Endothelial cell of umbilical vein (primary cell): ENCODE measurements around the gene ST6GALNAC3. TPM values are rescaled to one million over a fixed set of nuclear protein-coding genes. Genes with fewer than 3 reads are reported as not detected.

Source experiments
- BruUV-seq: library from RNA; stranded (reverse); fragments of 400-500 nt; replicated peaks from 2 replicates; lab custom pipeline; 2021; lab: Mats Ljungman, UMichigan
- CTCF ChIA-PET: fragments of 300-600, 350-600 bp; sonication (Branson Sonifier 250); formaldehyde crosslinking; loops from one replicate; lab custom pipeline; 2021; ENCODE audit warnings: antibody characterized with exemption, inconsistent platforms; lab: Charles Lee
- POLR2A ChIA-PET: fragments of 300-600, 350-600 bp; sonication (Branson Sonifier 250); formaldehyde crosslinking; loops from one replicate; lab custom pipeline; 2021; ENCODE audit warnings: antibody characterized with exemption, inconsistent platforms; lab: Charles Lee
- DNase-seq: peaks from one replicate; pipeline ENCODE4 v3.0.0-alpha.2; 2011; ENCODE audit warnings: low read depth, low spot score
- FAIRE-seq: peaks from 2 replicates; lab custom pipeline; 2011; peaks lifted over from hg19 to GRCh38; lab: Jason Lieb, UNC
- H2AFZ ChIP-seq: 2 replicates; pipeline ENCODE4 v1.6.0; 2012; ENCODE audit warnings: low read depth, low read length, control low read depth, inconsistent platforms
- H3K27ac ChIP-seq: 2 replicates; pipeline ENCODE4 v1.5.1; 2011; ENCODE audit warnings: low read depth, mild to moderate bottlenecking, control low read depth, low read length, moderate library complexity; ENCODE audit not compliant: insufficient read depth
- H3K27me3 ChIP-seq, 2 experiments: 2 replicates each; pipeline versions ENCODE4 v1.6.0 to v1.6.1; 2011; ENCODE audit warnings: low read length in 2 of 2, mixed read lengths in 1 of 2; ENCODE audit not compliant: control insufficient read depth in 2 of 2, insufficient read depth in 2 of 2
- H3K36me3 ChIP-seq, 2 experiments: 2 replicates in 1 of 2; 3 replicates in 1 of 2; pipeline ENCODE4 v1.5.1; 2011; ENCODE audit warnings: low read length in 2 of 2, mild to moderate bottlenecking in 1 of 2, moderate library complexity in 1 of 2; ENCODE audit not compliant: control insufficient read depth in 2 of 2, insufficient read depth in 2 of 2; ENCODE audit errors: extremely low read depth in 1 of 2
- H3K4me1 ChIP-seq: 3 replicates; pipeline ENCODE4 v1.5.1; 2011; ENCODE audit warnings: mild to moderate bottlenecking, low read length; ENCODE audit not compliant: control insufficient read depth, insufficient read depth; ENCODE audit errors: extremely low read depth
- H3K4me2 ChIP-seq: 2 replicates; pipeline ENCODE4 v1.6.1; 2011; ENCODE audit warnings: low read length, control low read depth, mixed read lengths; ENCODE audit not compliant: insufficient read depth
- H3K4me3 ChIP-seq, 3 experiments: fragments of 200-600 bp in 1 of 3; sonication (generic), shearing (Covaris generic) in 1 of 3; replicated peaks in 1 of 3; 2 replicates each; pipeline ENCODE4 v1.5.1; 2011 to 2016; ENCODE audit warnings: control low read depth in 3 of 3, low read length in 3 of 3, mild to moderate bottlenecking in 2 of 3, inconsistent platforms in 1 of 3, low read depth in 1 of 3, moderate library complexity in 1 of 3; ENCODE audit not compliant: insufficient read depth in 1 of 3
- H3K79me2 ChIP-seq: 2 replicates; pipeline ENCODE4 v1.6.0; 2012; ENCODE audit warnings: low read length, inconsistent platforms; ENCODE audit not compliant: control insufficient read depth, insufficient read depth
- H3K9ac ChIP-seq: replicated peaks from 2 replicates; pipeline ENCODE3; 2011; ENCODE audit warnings: low read length, control low read depth; ENCODE audit not compliant: insufficient read depth; ENCODE audit errors: extremely low read depth
- H3K9me1 ChIP-seq: replicated peaks from 3 replicates; pipeline ENCODE4 v1.6.0; 2011; ENCODE audit warnings: mild to moderate bottlenecking, low read length; ENCODE audit not compliant: control insufficient read depth, insufficient read depth; ENCODE audit errors: extremely low read depth
- H3K9me3 ChIP-seq: replicated peaks from 2 replicates; pipeline ENCODE4 v1.5.1; 2012; ENCODE audit warnings: low read length, inconsistent platforms; ENCODE audit not compliant: control insufficient read depth, insufficient read depth
- H4K20me1 ChIP-seq: replicated peaks from 2 replicates; pipeline ENCODE3; 2011; ENCODE audit warnings: mild to moderate bottlenecking, low read length; ENCODE audit not compliant: control insufficient read depth, insufficient read depth; ENCODE audit errors: extremely low read depth
- EZH2 ChIP-seq: IDR thresholded peaks from 2 replicates; pipeline ENCODE4 v1.6.1; 2012; ENCODE audit warnings: borderline replicate concordance, low read depth, mild to moderate bottlenecking, moderate library complexity, low read length, inconsistent platforms; ENCODE audit not compliant: severe bottlenecking
- FOS ChIP-seq: IDR thresholded peaks from 2 replicates; pipeline ENCODE4 v1.6.1; 2011; ENCODE audit warnings: mild to moderate bottlenecking, low read length, moderate library complexity, borderline replicate concordance; ENCODE audit not compliant: insufficient read depth
- GATA2 ChIP-seq: IDR thresholded peaks from 2 replicates; pipeline ENCODE4 v1.7.0; 2011; ENCODE audit warnings: low read depth, mild to moderate bottlenecking, moderate library complexity, mixed read lengths, low read length; ENCODE audit not compliant: insufficient read length, insufficient read depth
- JUN ChIP-seq: IDR thresholded peaks from 2 replicates; pipeline ENCODE4 v1.6.1; 2011; ENCODE audit warnings: borderline replicate concordance, low read depth; ENCODE audit not compliant: insufficient read length, insufficient read depth
- MYC ChIP-seq: IDR thresholded peaks from one replicate; pipeline ENCODE4 v1.6.1; 2011; ENCODE audit warnings: mild to moderate bottlenecking, low read depth, low read length
- POLR2A ChIP-seq: IDR thresholded peaks from 2 replicates; pipeline ENCODE4 v1.6.1; 2012; ENCODE audit warnings: low read depth, mild to moderate bottlenecking, control low read depth, low read length
- POLR2AphosphoS5 ChIP-seq: IDR thresholded peaks from 2 replicates; pipeline ENCODE4 v1.6.1; 2012; ENCODE audit warnings: low read depth, mild to moderate bottlenecking, control low read depth, low read length, moderate library complexity; ENCODE audit not compliant: insufficient read depth
- dilution Hi-C: fragments of 300-500 bp; cut with MboI; formaldehyde crosslinking; loops from one replicate; pipeline ENCODE4 v1.15.0; 2019; ENCODE audit warnings: low sequenced_read_pairs; ENCODE audit not compliant: extremely low pct_ligation_motif_present
- intact Hi-C: fragments of 100-400 bp; cut with micrococcal nuclease; formaldehyde crosslinking; loops from one replicate; pipeline ENCODE4 v1.10.0; 2022
- polyA plus RNA-seq, 4 experiments: library from polyadenylated mRNA; depleted of rRNA in 3 of 4; stranded (reverse) in 3 of 4; unstranded in 1 of 4; fragments of >200 nt; gene quantifications; 2 replicates each; pipeline versions ENCODE4 v1.2.1 to v1.2.3, GENCODE V29; 2011 to 2012; ENCODE audit warnings: missing spikeins in 1 of 4
- total RNA-seq: library from RNA; stranded (reverse); gene quantifications from 2 replicates; pipeline ENCODE4 v1.2.3, GENCODE V29; 2021
- TF ChIP-seq, protein P1 (sequence below), 2 donors: IDR thresholded peaks; 1 replicate in 1 of 2; 2 replicates in 1 of 2; pipeline ENCODE4 v1.5.1; 2011; ENCODE audit warnings: low read length in 2 of 2, mild to moderate bottlenecking in 2 of 2, moderate library complexity in 2 of 2, control low read depth in 1 of 2, inconsistent platforms in 1 of 2, low read depth in 1 of 2; ENCODE audit not compliant: insufficient read depth in 1 of 2; ENCODE audit errors: extremely low read depth in 1 of 2
- TF ChIP-seq, protein P2 (sequence below): IDR thresholded peaks from 2 replicates; pipeline ENCODE4 v1.6.1; 2011; ENCODE audit not compliant: insufficient read depth, insufficient read length

The ST6GALNAC3 gene
- total and polyA plus RNA-seq, 2 donors (not counting 3 experiments of a cell fraction or from before 2014, with no cell fraction given), result 7.6 to 48.3 TPM

DNA sequence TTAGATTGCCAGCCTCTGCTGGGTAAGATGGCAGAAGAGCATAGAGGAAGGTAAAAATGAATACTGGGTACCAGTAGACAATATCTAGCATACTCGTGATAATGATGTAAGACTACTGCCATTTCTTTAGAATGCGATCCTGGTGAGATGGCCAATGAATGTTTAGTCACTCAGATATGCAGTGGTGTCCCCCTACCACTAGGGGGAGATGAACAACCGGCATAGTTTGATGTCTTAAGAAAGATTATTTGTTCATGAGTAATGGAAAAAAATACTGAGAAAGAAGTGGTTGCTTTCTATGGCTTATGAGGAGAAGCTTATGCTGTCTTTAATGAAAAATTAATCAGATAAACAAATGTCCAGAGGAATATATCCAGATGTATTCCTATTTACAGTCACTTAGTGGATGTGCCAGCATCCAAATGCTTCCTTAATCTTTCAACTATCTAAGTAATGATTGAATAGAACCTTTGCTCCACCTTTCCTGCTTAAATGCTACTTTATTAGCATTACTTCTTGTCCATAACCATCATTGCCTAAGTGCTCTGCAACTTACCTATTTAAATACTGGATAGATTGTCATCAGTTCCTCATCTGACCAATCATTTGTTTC lies 256.6 kb downstream of the ST6GALNAC3 start:
- H3K4me3 ChIP-seq, result no peak overlapping the region
- no peaks in the 10 kb centered on the region for H3K9me3 ChIP-seq
- H3K4me2 ChIP-seq, result no peak overlapping the region
- no peaks in the 10 kb centered on the region for H3K27me3 ChIP-seq
- H2AFZ ChIP-seq, result peak overlapping the region; percentile 49
- FAIRE-seq, result peak; percentile 35
- H3K4me1 ChIP-seq, result no peaks in the 10 kb centered on the region
- peak; percentile 76 for DNase-seq
- TF ChIP-seq, protein P1, sequence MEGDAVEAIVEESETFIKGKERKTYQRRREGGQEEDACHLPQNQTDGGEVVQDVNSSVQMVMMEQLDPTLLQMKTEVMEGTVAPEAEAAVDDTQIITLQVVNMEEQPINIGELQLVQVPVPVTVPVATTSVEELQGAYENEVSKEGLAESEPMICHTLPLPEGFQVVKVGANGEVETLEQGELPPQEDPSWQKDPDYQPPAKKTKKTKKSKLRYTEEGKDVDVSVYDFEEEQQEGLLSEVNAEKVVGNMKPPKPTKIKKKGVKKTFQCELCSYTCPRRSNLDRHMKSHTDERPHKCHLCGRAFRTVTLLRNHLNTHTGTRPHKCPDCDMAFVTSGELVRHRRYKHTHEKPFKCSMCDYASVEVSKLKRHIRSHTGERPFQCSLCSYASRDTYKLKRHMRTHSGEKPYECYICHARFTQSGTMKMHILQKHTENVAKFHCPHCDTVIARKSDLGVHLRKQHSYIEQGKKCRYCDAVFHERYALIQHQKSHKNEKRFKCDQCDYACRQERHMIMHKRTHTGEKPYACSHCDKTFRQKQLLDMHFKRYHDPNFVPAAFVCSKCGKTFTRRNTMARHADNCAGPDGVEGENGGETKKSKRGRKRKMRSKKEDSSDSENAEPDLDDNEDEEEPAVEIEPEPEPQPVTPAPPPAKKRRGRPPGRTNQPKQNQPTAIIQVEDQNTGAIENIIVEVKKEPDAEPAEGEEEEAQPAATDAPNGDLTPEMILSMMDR (IDR thresholded peaks at IDR 0.05; ENCODE audit: extremely low read depth in 1 of 2, insufficient read depth in 1 of 2, low read depth in 1 of 2, low read length in 2 of 2), result peak; percentile 81 to 91
- TF ChIP-seq EZH2, result no peak
- H3K9ac ChIP-seq, result no peak overlapping the region
- POLR2A ChIA-PET, result no interaction called here
- H3K9me1 ChIP-seq, result no peaks in the 10 kb centered on the region
- H4K20me1 ChIP-seq, result no peaks in the 10 kb centered on the region
- no peak overlapping the region for H3K27ac ChIP-seq
- CTCF ChIA-PET, result interaction anchor here (1.4 kb wide), 2 partner anchors 178 to 795 kb away, joined by 3 read pairs; no protein-coding TSS in a partner anchor
- intact Hi-C loops, result loop anchor here (1.0 to 10.0 kb wide), 5 partner anchors 177 to 812 kb away; no protein-coding TSS in a partner anchor
- dilution Hi-C loops, result no loop called here
- no peaks in the 10 kb centered on the region for H3K79me2 ChIP-seq
- no peaks in the 10 kb centered on the region for H3K36me3 ChIP-seq
- no TSS peak for BruUV-seq

DNA sequence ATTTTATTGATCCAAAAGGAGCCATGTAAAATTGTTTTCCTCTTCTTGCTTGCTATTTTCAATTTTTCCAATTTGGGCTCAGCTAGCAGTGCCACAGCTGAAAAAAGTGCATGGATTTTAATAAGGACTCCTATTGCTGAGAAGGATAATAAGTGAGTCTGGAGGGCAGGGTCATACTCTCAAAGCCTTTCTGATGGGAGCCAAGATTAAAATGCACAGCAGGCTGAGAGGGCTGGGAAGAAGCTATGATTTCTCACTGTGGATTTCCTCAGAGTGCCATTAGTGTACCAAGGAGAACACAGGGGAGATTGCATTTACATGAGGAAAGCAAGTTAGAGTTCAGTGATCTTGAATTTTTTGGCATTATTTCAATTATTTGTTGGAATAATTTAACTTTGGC lies 261.3 kb downstream of the ST6GALNAC3 start:
- Histone ChIP-seq H3K27ac (no peak overlapping the region), H3K9me3 (no peaks in the 10 kb centered on the region), H3K27me3 (no peaks in the 10 kb centered on the region), H3K79me2 (no peaks in the 10 kb centered on the region), H3K9ac (no peak overlapping the region), H3K4me3 (no peak overlapping the region), H2AFZ (no peak overlapping the region), H3K4me2 (no peak overlapping the region), H3K36me3 (no peaks in the 10 kb centered on the region), H3K9me1 (no peaks in the 10 kb centered on the region), H3K4me1 (no peaks in the 10 kb centered on the region), H4K20me1 (no peaks in the 10 kb centered on the region)
- BruUV-seq, result no TSS peak
- CTCF ChIA-PET, result interaction anchor here (0.5 kb wide), 1 partner anchor 1256 kb away, joined by 3 read pairs; no protein-coding TSS in a partner anchor
- TF ChIP-seq MYC, result no peak
- TF ChIP-seq, protein P1 (IDR thresholded peaks at IDR 0.05; ENCODE audit: extremely low read depth in 1 of 2, insufficient read depth in 1 of 2, low read depth in 1 of 2, low read length in 2 of 2), result no peak
- no peak for TF ChIP-seq POLR2A
- TF ChIP-seq GATA2, result no peak
- no peak for TF ChIP-seq FOS
- no peak for TF ChIP-seq POLR2AphosphoS5
- no peak for TF ChIP-seq EZH2
- no peak for TF ChIP-seq JUN
- TF ChIP-seq, protein P2, sequence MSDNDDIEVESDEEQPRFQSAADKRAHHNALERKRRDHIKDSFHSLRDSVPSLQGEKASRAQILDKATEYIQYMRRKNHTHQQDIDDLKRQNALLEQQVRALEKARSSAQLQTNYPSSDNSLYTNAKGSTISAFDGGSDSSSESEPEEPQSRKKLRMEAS, result no peak
- POLR2A ChIA-PET, result no interaction called here
- intact Hi-C loops, result loop anchor here (10.0 kb wide), 1 partner anchor 431 kb away; no protein-coding TSS in a partner anchor
- dilution Hi-C loops, result no loop called here
- FAIRE-seq, result no peak
- DNase-seq, result no peak
